RWPE2 (cell line): ENCODE measurements around the gene SLC12A9.

Experiments used
- ATAC-seq: fragments of 200-7000 bp; cut with Tn5 transposase; 3 replicates; pipeline ENCODE4 v1.9.1; 2021; ENCODE audit warnings: low read depth
- DNase-seq: peaks from one replicate; pipeline ENCODE4 v3.0.0-alpha.2; 2020; ENCODE audit warnings: low spot score
- H3K27ac ChIP-seq: fragments of 450-650 bp; 2 replicates; pipeline ENCODE4 v1.5.1; 2017; ENCODE audit warnings: mild to moderate bottlenecking; ENCODE audit not compliant: poor library complexity, severe bottlenecking
- H3K27me3 ChIP-seq: fragments of 250-450 bp; sonication (Bioruptor Pico); 2 replicates; pipeline ENCODE4 v1.5.1; 2021; ENCODE audit warnings: mild to moderate bottlenecking, moderate library complexity; ENCODE audit not compliant: insufficient read depth, poor library complexity, severe bottlenecking
- H3K36me3 ChIP-seq: fragments of 250-450 bp; sonication (Bioruptor Pico); 2 replicates; pipeline ENCODE4 v1.5.1; 2020; ENCODE audit warnings: low read depth, mild to moderate bottlenecking, moderate library complexity
- H3K4me1 ChIP-seq: fragments of 250-450 bp; sonication (Bioruptor Pico); 2 replicates; pipeline ENCODE4 v1.5.1; 2021; ENCODE audit warnings: mild to moderate bottlenecking, moderate library complexity; ENCODE audit not compliant: insufficient read depth, poor library complexity, severe bottlenecking
- H3K4me3 ChIP-seq: fragments of 250-450 bp; sonication (Bioruptor Pico); 2 replicates; pipeline ENCODE4 v1.5.1; 2021; ENCODE audit warnings: mild to moderate bottlenecking, moderate library complexity; ENCODE audit not compliant: severe bottlenecking
- H3K9me3 ChIP-seq: fragments of 250-450 bp; sonication (Bioruptor Pico); 2 replicates; pipeline ENCODE4 v1.5.1; 2021; ENCODE audit warnings: mild to moderate bottlenecking, moderate library complexity; ENCODE audit not compliant: severe bottlenecking
- CTCF ChIP-seq: fragments of 450-650 bp; IDR thresholded peaks from one replicate; pipeline ENCODE4 v1.5.1; 2017; ENCODE audit warnings: mild to moderate bottlenecking, moderate library complexity; ENCODE audit not compliant: poor library complexity, severe bottlenecking

The SLC12A9 gene

DNA sequence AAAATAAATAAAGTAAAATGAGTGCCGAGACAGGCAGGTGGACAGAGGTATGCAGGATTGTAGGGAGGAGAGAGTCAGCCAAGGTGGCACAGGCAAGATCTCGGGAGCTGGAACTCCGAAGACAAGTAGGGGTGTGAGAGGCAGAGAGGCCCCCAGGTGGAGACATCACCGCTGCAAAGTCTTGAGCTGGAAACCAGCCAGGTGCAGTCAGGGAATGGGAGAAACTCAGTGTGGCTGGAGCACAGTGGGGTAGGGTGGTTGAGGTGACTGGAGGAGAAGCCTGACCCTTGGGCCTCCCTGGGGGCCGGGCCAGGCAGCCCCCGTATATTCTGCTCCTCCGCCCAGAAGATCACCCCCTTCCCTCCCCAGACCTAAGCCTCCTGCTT lies 29.4 kb upstream of the SLC12A9 start:
- Histone ChIP-seq H3K27me3 (no peaks in the 10 kb centered on the region), H3K9me3 (no peaks in the 10 kb centered on the region), H3K27ac (no peak overlapping the region), H3K4me1 (no peaks in the 10 kb centered on the region), H3K4me3 (no peak overlapping the region), H3K36me3 (peaks cover 69% of the 10 kb centered on the region)
- ATAC-seq (no peak), DNase-seq (no peak)
- TF ChIP-seq CTCF, result no peak

GRCh38 chr7:100823534-100823933 lies 29.0 kb upstream of the SLC12A9 start:
- Histone ChIP-seq H3K4me1 (no peaks in the 10 kb centered on the region), H3K36me3 (peaks cover 65% of the 10 kb centered on the region), H3K27me3 (no peaks in the 10 kb centered on the region), H3K27ac (no peak overlapping the region), H3K4me3 (no peak overlapping the region), H3K9me3 (no peaks in the 10 kb centered on the region)
- ATAC-seq (no peak), DNase-seq (no peak)
- TF ChIP-seq CTCF, result no peak

DNA sequence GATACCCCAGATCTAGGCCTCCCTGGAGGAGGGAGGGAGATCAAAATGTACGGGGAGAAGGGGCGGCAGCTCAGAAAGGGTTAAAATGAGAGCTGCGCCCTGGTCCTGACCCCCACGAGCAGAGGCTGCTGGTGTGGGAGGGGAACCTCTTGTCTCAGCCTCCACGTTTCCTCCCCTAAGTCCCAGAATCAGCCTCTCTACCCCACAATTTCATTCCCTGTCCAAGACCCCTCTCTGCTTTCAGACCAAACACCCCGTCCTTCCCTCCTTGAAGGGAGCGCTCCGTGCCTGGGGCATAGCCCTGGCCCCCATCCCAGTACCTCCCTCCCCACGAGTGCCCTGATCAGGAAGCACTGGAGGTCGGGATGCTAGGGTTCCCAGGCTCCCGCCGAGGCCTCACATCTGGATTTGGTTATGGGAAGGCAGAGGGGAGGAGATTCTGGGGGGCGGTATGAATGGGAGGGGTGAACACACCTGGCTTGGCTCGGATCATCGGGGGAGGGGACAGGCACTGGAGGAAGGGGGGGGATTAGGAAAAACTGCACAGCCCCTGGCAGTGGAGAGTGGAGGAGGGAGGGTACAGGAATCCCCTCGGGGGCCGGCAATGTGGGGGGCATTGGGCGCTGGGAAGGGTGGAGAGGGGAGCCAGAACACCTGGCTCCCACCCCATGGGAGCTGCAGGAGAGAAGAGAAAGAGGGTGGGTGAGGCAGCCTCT lies 27.9 kb upstream of the SLC12A9 start:
- Histone ChIP-seq H3K4me3 (peak overlapping the region; percentile 97), H3K36me3 (peaks cover 54% of the 10 kb centered on the region), H3K9me3 (no peaks in the 10 kb centered on the region), H3K27me3 (no peaks in the 10 kb centered on the region), H3K27ac (peak overlapping the region; percentile 80), H3K4me1 (no peaks in the 10 kb centered on the region)
- ATAC-seq, result no peak
- DNase-seq, result no peak
- TF ChIP-seq CTCF, result no peak

GRCh38 chr7:100825215-100825671 lies 27.3 kb upstream of the SLC12A9 start:
- no peaks in the 10 kb centered on the region for H3K27me3 ChIP-seq
- TF ChIP-seq CTCF, result no peak
- H3K27ac ChIP-seq, result peak overlapping the region; percentile 80
- H3K9me3 ChIP-seq, result no peaks in the 10 kb centered on the region
- DNase-seq, result no peak
- ATAC-seq, result peak; percentile 47
- H3K36me3 ChIP-seq, result peaks cover 48% of the 10 kb centered on the region
- H3K4me3 ChIP-seq, result peak overlapping the region; percentile 97
- no peaks in the 10 kb centered on the region for H3K4me1 ChIP-seq
